ENCODE results near the gene TUBGCP2.

TUBGCP2 gene

GRCh38 chr10:133308421-133309099 lies at the start of gene TUBGCP2, which contains the start of gene ZNF511:
Gene TUBGCP2, minus strand, starts transcription at chr10:133308872. Its CDS starts 5,931 bp downstream, at chr10:133302941.
Gene ZNF511, plus strand, starts transcription at chr10:133308914. Its CDS starts 30 bp downstream, at chr10:133308944.
- DNase-seq (ENCODE audit: low spot score): peak; percentile 82

- no peak for DNase-seq (ENCODE audit: low spot score)
Observed at GRCh38 chr10:133357285-133358161, 48.9 kb upstream of the TUBGCP2 start, which contains the start of gene FUOM. Gene FUOM, minus strand, starts transcription at chr10:133358019. Its CDS starts 12 bp downstream, at chr10:133358007.

- DNase-seq (ENCODE audit: low spot score): no peak
Observed at GRCh38 chr10:133356549-133357284, 48.0 kb upstream of the TUBGCP2 start.

- no peak for DNase-seq (ENCODE audit: low spot score)
Observed at GRCh38 chr10:133355991-133356390, 47.3 kb upstream of the TUBGCP2 start.

- no peak for DNase-seq (ENCODE audit: low spot score)
Observed at GRCh38 chr10:133355266-133355665, 46.6 kb upstream of the TUBGCP2 start.

- no peak for DNase-seq (ENCODE audit: low spot score)
Observed at GRCh38 chr10:133354672-133355240, 46.1 kb upstream of the TUBGCP2 start.

- no peak for DNase-seq (ENCODE audit: low spot score)
Observed at GRCh38 chr10:133353988-133354605, 45.4 kb upstream of the TUBGCP2 start.

GRCh38 chr10:133353202-133353959 lies 44.7 kb upstream of the TUBGCP2 start:
- DNase-seq (ENCODE audit: low spot score): no peak

- DNase-seq (ENCODE audit: low spot score): no peak
Observed at GRCh38 chr10:133351408-133352318, 43.0 kb upstream of the TUBGCP2 start.

- DNase-seq (ENCODE audit: low spot score): no peak
Observed at GRCh38 chr10:133350950-133351329, 42.3 kb upstream of the TUBGCP2 start.

GRCh38 chr10:133350283-133350949 lies 41.7 kb upstream of the TUBGCP2 start:
- DNase-seq (ENCODE audit: low spot score): no peak

- no peak for DNase-seq (ENCODE audit: low spot score)
Observed at GRCh38 chr10:133349577-133350011, 40.9 kb upstream of the TUBGCP2 start.

- DNase-seq (ENCODE audit: low spot score): no peak
Observed at GRCh38 chr10:133349160-133349568, 40.5 kb upstream of the TUBGCP2 start.

- DNase-seq (ENCODE audit: low spot score): no peak
Observed at GRCh38 chr10:133347710-133348517, 39.2 kb upstream of the TUBGCP2 start.

- DNase-seq (ENCODE audit: low spot score): no peak
Observed at GRCh38 chr10:133346413-133346812, 37.7 kb upstream of the TUBGCP2 start.

GRCh38 chr10:133344236-133344635 lies 35.6 kb upstream of the TUBGCP2 start:
- no peak for DNase-seq (ENCODE audit: low spot score)

GRCh38 chr10:133343558-133343957 lies 34.9 kb upstream of the TUBGCP2 start:
- no peak for DNase-seq (ENCODE audit: low spot score)

- DNase-seq (ENCODE audit: low spot score): no peak
Observed at GRCh38 chr10:133342942-133343341, 34.3 kb upstream of the TUBGCP2 start.
